ENCODE results near the gene ECSCR. TPM values are rescaled to one million over a fixed set of nuclear protein-coding genes. Genes with fewer than 3 reads are reported as not detected.
"Not testable (repeated sequence)": the region's sequence is repeated elsewhere in the genome, so short reads cannot be mapped to it uniquely, and the experiment has no call there.

The ECSCR gene, protein sequence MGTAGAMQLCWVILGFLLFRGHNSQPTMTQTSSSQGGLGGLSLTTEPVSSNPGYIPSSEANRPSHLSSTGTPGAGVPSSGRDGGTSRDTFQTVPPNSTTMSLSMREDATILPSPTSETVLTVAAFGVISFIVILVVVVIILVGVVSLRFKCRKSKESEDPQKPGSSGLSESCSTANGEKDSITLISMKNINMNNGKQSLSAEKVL
- total RNA-seq (1 to 10 TPM; 1.8 to 2.4 TPM), polyA plus RNA-seq (ENCODE audit: insufficient read depth, low read depth, low replicate concordance) (13.9 TPM)
- long read RNA-seq, donor 1, partial matches to known transcripts = 0 of 3 reads
- long read RNA-seq, donor 1, other reads (novel, unspliced or antisense) = 0 of 3 reads
- long read RNA-seq, donor 2, partial matches to known transcripts = 0 of 2 reads
- long read RNA-seq, donor 2, other reads (novel, unspliced or antisense) = 0 of 2 reads

DNA sequence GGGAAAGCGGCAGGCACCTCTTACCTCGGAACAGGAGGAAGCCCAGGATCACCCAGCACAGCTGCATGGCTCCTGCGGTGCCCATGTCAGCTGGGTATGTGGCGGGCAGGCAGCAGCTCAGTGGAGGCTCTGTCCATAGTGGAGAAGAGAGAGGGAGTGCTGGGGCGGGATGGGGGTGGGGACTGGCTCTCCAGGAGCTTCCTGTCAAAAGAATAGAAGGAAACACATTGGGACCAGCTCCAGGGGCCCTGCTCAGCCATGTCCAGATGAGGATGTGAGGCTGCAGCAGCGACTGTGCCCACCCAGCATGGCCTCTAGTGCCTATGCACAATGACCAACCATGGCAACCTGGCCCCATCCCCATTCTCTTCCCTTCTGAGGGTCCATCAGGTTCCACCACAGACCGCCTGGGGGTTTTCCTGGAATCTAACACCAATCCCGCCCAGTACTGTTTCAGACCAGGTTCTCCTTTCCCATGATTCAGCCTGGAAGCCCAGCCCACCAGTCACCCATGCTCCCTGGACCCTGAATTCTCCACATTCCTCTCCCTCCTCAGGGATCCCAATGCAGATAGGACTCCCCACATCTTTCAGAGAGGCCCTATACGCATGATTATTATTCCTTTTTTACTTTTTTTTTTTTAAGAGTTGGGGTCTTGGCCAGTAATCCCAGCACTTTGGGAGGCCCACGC is at the start of gene ECSCR:
TSS of gene ECSCR (minus strand) at position 158 of the 691 bp plus-strand sequence. CDS start at position 85, 73 bp downstream.
- intact Hi-C loops (cut with DNase I; ENCODE audit: low total_unique reads) = no loop called here
- 79 to 84% methylated on average over 8 to 10 of the region's 10 CpGs for WGBS, 2 donors
- no peak for DNase-seq
- TF ChIP-seq POLR2A (IDR thresholded peaks at IDR 0.05) = no peak
- TF ChIP-seq, protein P1, sequence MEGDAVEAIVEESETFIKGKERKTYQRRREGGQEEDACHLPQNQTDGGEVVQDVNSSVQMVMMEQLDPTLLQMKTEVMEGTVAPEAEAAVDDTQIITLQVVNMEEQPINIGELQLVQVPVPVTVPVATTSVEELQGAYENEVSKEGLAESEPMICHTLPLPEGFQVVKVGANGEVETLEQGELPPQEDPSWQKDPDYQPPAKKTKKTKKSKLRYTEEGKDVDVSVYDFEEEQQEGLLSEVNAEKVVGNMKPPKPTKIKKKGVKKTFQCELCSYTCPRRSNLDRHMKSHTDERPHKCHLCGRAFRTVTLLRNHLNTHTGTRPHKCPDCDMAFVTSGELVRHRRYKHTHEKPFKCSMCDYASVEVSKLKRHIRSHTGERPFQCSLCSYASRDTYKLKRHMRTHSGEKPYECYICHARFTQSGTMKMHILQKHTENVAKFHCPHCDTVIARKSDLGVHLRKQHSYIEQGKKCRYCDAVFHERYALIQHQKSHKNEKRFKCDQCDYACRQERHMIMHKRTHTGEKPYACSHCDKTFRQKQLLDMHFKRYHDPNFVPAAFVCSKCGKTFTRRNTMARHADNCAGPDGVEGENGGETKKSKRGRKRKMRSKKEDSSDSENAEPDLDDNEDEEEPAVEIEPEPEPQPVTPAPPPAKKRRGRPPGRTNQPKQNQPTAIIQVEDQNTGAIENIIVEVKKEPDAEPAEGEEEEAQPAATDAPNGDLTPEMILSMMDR (IDR thresholded peaks at IDR 0.05) = no peak
- no peaks in the 10 kb centered on the region for H3K9me3 ChIP-seq
- no peaks in the 10 kb centered on the region for H3K36me3 ChIP-seq (ENCODE audit: low read depth, missing control alignments)
- H3K4me3 ChIP-seq = no peak within 1 kb of the TSS
- H3K27ac ChIP-seq = no peak within 1 kb of the TSS
- no peaks in the 10 kb centered on the region for H3K4me1 ChIP-seq
- no peaks in the 10 kb centered on the region for H3K27me3 ChIP-seq

DNA sequence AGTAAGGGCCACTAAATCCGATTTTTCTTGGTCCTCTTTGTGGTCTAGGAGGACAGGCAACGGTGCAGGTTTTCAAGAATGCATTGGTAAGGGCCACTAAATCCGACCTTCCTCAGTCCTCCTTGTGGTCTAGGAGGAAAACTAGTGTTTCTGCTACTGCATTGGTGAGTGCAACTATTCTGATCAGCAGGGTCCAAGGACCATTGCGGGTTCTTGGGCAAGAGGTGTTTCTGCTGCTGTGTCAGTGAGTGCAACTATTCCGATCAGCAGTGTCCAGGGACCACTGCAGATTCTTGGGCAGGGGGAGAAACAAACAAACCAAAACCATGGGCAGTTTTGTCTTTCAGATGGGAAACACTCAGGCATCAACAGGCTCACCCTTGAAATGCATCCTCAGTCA is 42.2 kb upstream of the ECSCR start:
- 84 to 86% methylated on average over 5 of the region's 5 CpGs for WGBS, 2 donors
- intact Hi-C loops (cut with DNase I; ENCODE audit: low total_unique reads) = not testable (repeated sequence)

DNA sequence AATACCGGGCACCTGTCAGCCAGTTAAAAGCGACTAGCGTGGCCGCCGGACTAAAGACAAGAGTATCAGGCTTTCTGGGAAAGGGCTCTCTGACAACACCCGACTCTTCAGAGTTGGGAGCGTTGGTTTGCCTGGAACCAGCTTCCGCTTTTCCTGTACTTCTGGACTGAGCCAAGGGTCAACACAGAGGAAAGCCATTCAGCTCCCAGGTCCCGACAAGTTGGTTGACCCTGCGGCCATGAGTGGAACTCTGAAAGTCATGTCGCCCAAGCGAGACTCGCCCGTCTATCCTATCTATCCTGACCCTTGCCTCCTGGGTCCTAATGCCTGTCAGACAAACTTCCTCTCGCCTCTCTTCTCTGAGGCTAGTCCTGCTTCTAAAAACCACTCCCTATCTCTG is 41.3 kb upstream of the ECSCR start:
- WGBS, 2 donors = 80 to 83% methylated on average over 15 of the region's 15 CpGs

More for the DNA sequence above, 42.2 kb upstream of the ECSCR start:
- H3K27me3 ChIP-seq; H3K27ac ChIP-seq; DNase-seq; H3K4me3 ChIP-seq; H3K4me1 ChIP-seq; H3K9me3 ChIP-seq; H3K36me3 ChIP-seq (ENCODE audit: low read depth, missing control alignments): not testable (repeated sequence)

DNA sequence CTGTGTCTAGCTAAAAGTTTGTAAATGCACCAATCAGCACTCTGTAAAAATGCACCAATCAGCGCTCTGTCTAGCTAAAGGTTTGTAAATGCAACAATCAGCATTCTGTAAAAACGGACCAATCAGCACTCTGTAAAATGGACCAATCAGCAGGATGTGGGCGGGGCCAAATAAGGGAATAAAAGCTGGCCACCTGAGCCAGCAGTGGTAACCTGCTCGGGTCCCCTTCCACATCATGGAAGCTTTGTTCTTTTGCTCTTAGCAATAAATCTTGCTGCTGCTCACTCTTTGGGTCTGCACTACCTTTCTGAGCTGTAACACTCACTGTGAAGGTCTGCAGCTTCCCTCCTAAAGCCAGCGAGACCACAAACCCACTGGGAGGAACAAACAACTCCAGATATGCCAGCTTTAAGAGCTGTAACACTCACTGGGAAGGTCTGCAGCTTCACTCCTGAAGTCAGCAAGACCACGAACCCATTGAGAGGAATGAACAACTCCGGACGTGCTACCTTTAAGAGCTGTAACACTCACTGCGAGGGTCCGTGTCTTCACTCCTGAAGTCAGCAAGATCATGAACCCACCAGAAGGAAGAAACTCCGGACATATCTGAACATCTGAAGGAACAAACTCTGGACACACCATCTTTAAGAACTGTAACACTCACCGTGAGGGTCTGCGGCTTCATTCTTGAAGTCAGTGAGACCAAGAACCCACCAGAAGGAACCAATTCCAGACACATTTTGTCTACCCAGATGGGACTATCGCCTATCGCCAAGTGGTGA is 40.7 kb upstream of the ECSCR start:
- H3K36me3 ChIP-seq (ENCODE audit: low read depth, missing control alignments); H3K4me1 ChIP-seq; DNase-seq; H3K27me3 ChIP-seq; H3K9me3 ChIP-seq; intact Hi-C loops (cut with DNase I; ENCODE audit: low total_unique reads); H3K27ac ChIP-seq; H3K4me3 ChIP-seq: not testable (repeated sequence)
- WGBS, 2 donors = 89 to 91% methylated on average over 15 of the region's 15 CpGs

More for the DNA sequence above, 41.3 kb upstream of the ECSCR start:
- H3K9me3 ChIP-seq; H3K27ac ChIP-seq; H3K4me1 ChIP-seq; intact Hi-C loops (cut with DNase I; ENCODE audit: low total_unique reads); DNase-seq; H3K4me3 ChIP-seq; H3K27me3 ChIP-seq; H3K36me3 ChIP-seq (ENCODE audit: low read depth, missing control alignments): not testable (repeated sequence)

DNA sequence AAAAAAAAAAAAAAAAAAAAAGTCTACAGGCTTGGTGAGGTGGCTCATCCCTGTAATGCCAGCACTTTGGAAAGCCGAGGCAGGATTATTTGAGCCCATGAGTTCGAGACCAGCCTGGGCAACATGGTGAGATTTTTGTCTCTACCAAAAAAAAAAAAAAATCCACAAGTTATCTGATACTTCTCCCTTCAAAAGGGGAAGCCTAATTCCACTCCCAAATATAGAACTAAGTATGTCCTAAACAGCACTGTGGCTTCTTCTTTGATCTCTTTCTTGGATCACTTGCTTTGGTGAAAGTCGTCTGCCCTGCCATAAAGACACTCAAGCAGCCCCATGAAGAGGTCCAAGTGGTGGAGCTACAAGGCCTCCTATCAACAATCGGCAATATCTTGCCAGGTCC is 38.8 kb upstream of the ECSCR start:
- Histone ChIP-seq H3K4me1 (no peaks in the 10 kb centered on the region), H3K4me3 (no peak overlapping the region), H3K27ac (no peak overlapping the region), H3K9me3 (no peaks in the 10 kb centered on the region), H3K27me3 (no peaks in the 10 kb centered on the region), H3K36me3 (ENCODE audit: low read depth, missing control alignments) (no peaks in the 10 kb centered on the region)
- intact Hi-C loops (cut with DNase I; ENCODE audit: low total_unique reads) = no loop called here
- DNase-seq = no peak
- WGBS, 2 donors = 92 to 94% methylated on average over 4 of the region's 4 CpGs
- TF ChIP-seq POLR2A (IDR thresholded peaks at IDR 0.05) = no peak
- TF ChIP-seq, protein P1 (IDR thresholded peaks at IDR 0.05) = no peak

Measured in testis (tissue), 5 donors.